Progenitor cell of endocrine pancreas (in vitro differentiated cells): ENCODE data around the gene GABRB1. TPM values are rescaled to one million over a fixed set of nuclear protein-coding genes. Genes with fewer than 3 reads are reported as not detected.

Experiments used
- DNase-seq: peaks from one replicate; pipeline ENCODE4 v3.0.0; 2021; ENCODE audit warnings: low spot score; ENCODE audit not compliant: unreplicated experiment
- H3K27ac Mint-ChIP-seq: 2 replicates; pipeline ENCODE4 v1.8.0; 2021; ENCODE audit warnings: mild to moderate bottlenecking, moderate library complexity, mixed read lengths
- H3K27me3 Mint-ChIP-seq: 2 replicates; pipeline ENCODE4 v1.8.0; 2021; ENCODE audit warnings: mixed read lengths
- H3K36me3 Mint-ChIP-seq: 2 replicates; pipeline ENCODE4 v1.8.0; 2022; ENCODE audit warnings: mixed read lengths; ENCODE audit not compliant: insufficient read depth
- H3K4me1 Mint-ChIP-seq: 2 replicates; pipeline ENCODE4 v1.8.0; 2021; ENCODE audit warnings: low read depth, mixed read lengths
- H3K4me3 Mint-ChIP-seq: 2 replicates; pipeline ENCODE4 v1.8.0; 2021; ENCODE audit warnings: low read depth, mild to moderate bottlenecking, moderate library complexity, mixed read lengths
- H3K9me3 Mint-ChIP-seq: 2 replicates; pipeline ENCODE4 v1.8.0; 2021; ENCODE audit warnings: low read depth, mixed read lengths
- CTCF ChIP-seq: fragments of 200-600 bp; sonication (generic); IDR thresholded peaks from one replicate; pipeline ENCODE4 v1.5.0; 2021; ENCODE audit warnings: antibody characterized with exemption, mild to moderate bottlenecking; ENCODE audit not compliant: unreplicated experiment
- total RNA-seq: library from RNA; stranded (reverse); gene quantifications from 2 replicates; pipeline ENCODE4 v1.2.1, GENCODE V29; 2021

The GABRB1 gene
- total RNA-seq, 1 donor from 2014 or later, result 1.2 TPM

DNA sequence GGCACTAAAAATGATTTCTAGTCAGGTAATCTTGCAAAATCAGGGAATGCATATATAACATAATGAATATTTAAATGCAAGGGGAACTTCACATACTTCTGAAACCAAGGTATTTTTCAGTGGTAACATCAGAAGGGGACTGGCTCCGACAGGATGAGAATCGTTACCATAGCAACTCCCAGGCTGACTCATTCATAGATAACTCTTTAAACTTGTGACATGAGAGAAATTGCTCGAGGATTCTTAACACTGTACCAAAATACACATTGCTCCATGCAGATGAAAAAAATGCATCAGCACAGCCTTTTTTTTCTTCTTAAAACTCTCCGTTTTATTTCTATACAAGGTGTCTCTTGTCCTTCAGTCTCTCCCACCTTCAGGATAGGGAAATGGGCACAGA, 114.3 kb downstream of the GABRB1 start:
- Mint-ChIP-seq H3K27ac (no peak overlapping the region), H3K9me3 (no peaks in the 10 kb centered on the region), H3K4me1 (no peaks in the 10 kb centered on the region), H3K4me3 (no peak overlapping the region), H3K36me3 (no peaks in the 10 kb centered on the region), H3K27me3 (no peaks in the 10 kb centered on the region)
- DNase-seq, result no peak
- no peak for TF ChIP-seq CTCF

GRCh38 chr4:47154816-47155370, 123.5 kb downstream of the GABRB1 start:
- TF ChIP-seq CTCF, result no peak
- Mint-ChIP-seq H3K9me3 (no peaks in the 10 kb centered on the region), H3K27me3 (no peaks in the 10 kb centered on the region), H3K36me3 (no peaks in the 10 kb centered on the region), H3K4me1 (no peaks in the 10 kb centered on the region), H3K4me3 (no peak overlapping the region), H3K27ac (no peak overlapping the region)
- no peak for DNase-seq

DNA sequence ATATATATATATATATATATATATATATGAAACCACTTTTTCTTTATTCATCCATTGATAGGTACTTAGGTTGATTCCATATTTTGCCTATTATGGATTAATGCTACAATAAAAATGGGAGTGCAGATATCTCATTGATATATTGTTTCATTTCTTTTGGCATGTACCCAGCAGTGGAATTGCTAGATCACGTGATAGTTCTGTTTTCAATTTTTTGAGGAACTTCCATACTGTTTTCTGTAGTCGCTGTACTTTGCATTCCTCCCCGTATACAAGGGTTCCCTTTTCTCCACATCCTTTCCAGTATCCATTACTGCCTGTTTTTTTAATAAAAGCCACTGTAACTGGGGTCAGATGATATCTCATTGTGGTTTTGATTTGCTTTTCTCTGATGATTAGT, 124.6 kb downstream of the GABRB1 start:
- no peak for TF ChIP-seq CTCF
- Mint-ChIP-seq H3K4me3 (no peak overlapping the region), H3K36me3 (no peaks in the 10 kb centered on the region), H3K9me3 (no peaks in the 10 kb centered on the region), H3K27ac (no peak overlapping the region), H3K4me1 (no peaks in the 10 kb centered on the region), H3K27me3 (no peaks in the 10 kb centered on the region)
- no peak for DNase-seq

DNA sequence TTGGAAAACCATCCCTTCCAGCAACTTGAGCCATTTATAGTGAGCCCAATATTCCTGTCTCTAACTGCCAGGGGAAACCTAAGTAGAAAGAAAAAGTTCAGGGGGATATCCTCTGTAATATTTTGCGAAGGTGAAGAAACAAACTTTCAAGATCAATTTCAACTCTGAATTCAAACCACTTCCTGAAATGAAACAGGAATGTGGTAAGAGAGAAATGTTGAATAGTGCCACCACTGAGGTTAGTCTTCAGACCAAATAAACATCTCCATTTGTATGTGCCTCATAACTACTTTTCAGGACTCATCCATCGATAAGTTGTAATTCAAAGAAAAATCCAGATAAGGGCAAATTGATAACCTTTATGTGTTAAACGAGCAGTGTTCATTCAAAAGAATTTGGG, 128.7 kb downstream of the GABRB1 start:
- no peaks in the 10 kb centered on the region for H3K4me1 Mint-ChIP-seq
- H3K4me3 Mint-ChIP-seq, result no peak overlapping the region
- no peaks in the 10 kb centered on the region for H3K9me3 Mint-ChIP-seq
- H3K27ac Mint-ChIP-seq, result no peak overlapping the region
- H3K36me3 Mint-ChIP-seq, result no peaks in the 10 kb centered on the region
- H3K27me3 Mint-ChIP-seq, result no peaks in the 10 kb centered on the region
- DNase-seq, result no peak
- TF ChIP-seq CTCF, result no peak

DNA sequence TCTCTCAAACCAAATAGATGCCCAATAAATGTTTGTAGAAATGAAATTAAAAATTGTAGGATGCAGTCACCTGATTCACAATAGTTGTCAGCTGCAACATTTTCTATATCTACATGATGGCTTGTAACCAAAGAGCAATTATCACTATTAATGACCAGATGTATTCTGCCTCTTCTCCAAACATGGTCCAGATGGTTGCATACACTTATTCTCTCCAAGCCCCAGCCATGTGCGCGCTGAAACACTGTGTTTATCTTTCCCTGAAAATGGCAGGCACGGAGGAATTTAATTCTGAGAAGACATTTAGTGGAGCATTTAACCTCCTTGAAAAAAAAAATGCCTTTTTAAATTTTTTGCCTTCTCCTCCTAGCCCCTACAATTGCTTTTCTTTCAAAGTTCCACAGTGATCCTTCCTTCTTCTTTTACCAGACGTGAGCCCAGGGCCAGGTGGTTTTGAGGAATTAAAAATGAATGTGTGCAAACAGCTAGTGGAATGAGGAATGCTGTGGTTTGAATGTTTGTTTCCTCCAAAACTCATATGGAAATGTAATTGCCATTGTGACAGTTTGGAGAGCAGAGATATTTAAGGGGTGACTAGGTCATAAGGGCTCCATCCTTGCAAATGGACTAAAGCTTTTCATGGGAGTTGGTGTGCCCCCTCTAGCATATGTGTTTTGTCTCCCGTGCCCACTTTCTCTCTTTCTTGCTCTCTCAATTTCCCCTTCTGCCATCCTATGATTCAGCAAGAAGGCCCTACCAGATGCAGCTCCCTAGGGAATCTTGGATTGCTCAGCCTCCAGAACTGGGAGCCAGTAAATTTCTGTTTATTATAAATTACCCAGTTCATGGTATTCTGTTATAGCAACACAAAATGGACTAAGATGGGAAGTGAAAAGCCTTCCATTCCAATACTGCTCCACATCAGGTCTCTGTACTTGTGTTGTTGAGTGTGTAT, 136.0 kb downstream of the GABRB1 start:
- H3K9me3 Mint-ChIP-seq, result no peaks in the 10 kb centered on the region
- H3K36me3 Mint-ChIP-seq, result no peaks in the 10 kb centered on the region
- TF ChIP-seq CTCF, result no peak
- H3K4me3 Mint-ChIP-seq, result no peak overlapping the region
- H3K4me1 Mint-ChIP-seq, result peaks cover 6% of the 10 kb centered on the region
- H3K27ac Mint-ChIP-seq, result no peak overlapping the region
- DNase-seq, result no peak
- no peaks in the 10 kb centered on the region for H3K27me3 Mint-ChIP-seq
